SK-N-SH (cell line): ENCODE results near the gene NODAL. TPM values are rescaled to one million over a fixed set of nuclear protein-coding genes. Genes with fewer than 3 reads are reported as not detected.
A peak's percentile ranks its signal among the peaks of the same experiment; 100 is the strongest.

Experiments
- CTCF ChIA-PET: fragments of 300-600, 350-600 bp; formaldehyde crosslinking; extraction: SDS; loops from one replicate; lab custom pipeline; 2021; lab: Yijun Ruan, JAX
- POLR2A ChIA-PET: fragments of 350-600 bp; sonication (Branson Sonifier 250); formaldehyde crosslinking; extraction: SDS; loops from one replicate; lab custom pipeline; 2020; ENCODE audit warnings: antibody characterized with exemption, inconsistent platforms; lab: Yijun Ruan, JAX
- DNase-seq: peaks from one replicate; pipeline ENCODE4 v3.0.0; 2012
- H2AFZ ChIP-seq: fragments of 200-600 bp; sonication (generic); 2 replicates; pipeline ENCODE4 v1.8.1; 2016; ENCODE audit warnings: antibody characterized with exemption, mild to moderate bottlenecking, low read depth
- H3F3A ChIP-seq: fragments of 200-600 bp; sonication (generic); replicated peaks from 2 replicates; pipeline ENCODE3; 2016; ENCODE audit warnings: antibody characterized with exemption, mild to moderate bottlenecking; ENCODE audit not compliant: insufficient read depth
- H3K27ac ChIP-seq, 2 experiments: fragments of 200-500 bp in 1 of 2; fragments of 200-600 bp in 1 of 2; sonication (Bioruptor generic) in 1 of 2; sonication (generic), shearing (Covaris generic) in 1 of 2; 2 replicates each; pipeline versions ENCODE4 v1.5.1 to v1.6.1; 2014 to 2016; ENCODE audit warnings: low read depth in 2 of 2, inconsistent platforms in 1 of 2, low read length in 1 of 2, mild to moderate bottlenecking in 1 of 2, mixed read lengths in 1 of 2
- H3K27me3 ChIP-seq: fragments of 200-600 bp; sonication (generic), shearing (Covaris generic); 2 replicates; pipeline ENCODE4 v1.6.1; 2016; ENCODE audit warnings: mixed run types; ENCODE audit not compliant: insufficient read depth
- H3K36me3 ChIP-seq, 2 experiments: fragments of 200-500 bp in 1 of 2; fragments of 200-600 bp in 1 of 2; sonication (Bioruptor generic) in 1 of 2; sonication (generic) in 1 of 2; replicated peaks in 1 of 2; 2 replicates each; pipeline versions ENCODE3 to v1.5.1; 2014 to 2016; ENCODE audit warnings: low read length in 1 of 2, mild to moderate bottlenecking in 1 of 2; ENCODE audit not compliant: insufficient read depth in 2 of 2, control insufficient read depth in 1 of 2
- H3K4me1 ChIP-seq, 2 experiments: fragments of 200-500 bp in 1 of 2; fragments of 200-600 bp in 1 of 2; sonication (Bioruptor generic) in 1 of 2; sonication (generic), shearing (Covaris generic) in 1 of 2; 2 replicates each; pipeline versions ENCODE4 v1.5.1 to v1.6.1; 2014 to 2016; ENCODE audit warnings: low read depth in 1 of 2, low read length in 1 of 2, mixed run types in 1 of 2; ENCODE audit not compliant: insufficient read depth in 2 of 2, control insufficient read depth in 1 of 2
- H3K4me2 ChIP-seq: fragments of 200-600 bp; sonication (generic), shearing (Covaris generic); 2 replicates; pipeline ENCODE4 v1.6.1; 2017; ENCODE audit warnings: mixed run types
- H3K4me3 ChIP-seq, 2 experiments: fragments of 200-500 bp in 1 of 2; fragments of 200-600 bp in 1 of 2; sonication (Bioruptor generic) in 1 of 2; sonication (generic), shearing (Covaris generic) in 1 of 2; 2 replicates each; pipeline versions ENCODE4 v1.5.1 to v1.8.1; 2014 to 2016; ENCODE audit warnings: low read depth in 2 of 2, inconsistent platforms in 1 of 2, low read length in 1 of 2, mild to moderate bottlenecking in 1 of 2, mixed read lengths in 1 of 2, moderate library complexity in 1 of 2
- H3K79me2 ChIP-seq: fragments of 200-600 bp; sonication (generic); 2 replicates; pipeline ENCODE4 v1.8.1; 2017; ENCODE audit warnings: mild to moderate bottlenecking; ENCODE audit not compliant: insufficient read depth
- H3K9ac ChIP-seq: fragments of 200-600 bp; sonication (generic); 2 replicates; pipeline ENCODE4 v1.6.1; 2017; ENCODE audit warnings: mixed run types
- H3K9me2 ChIP-seq: fragments of 200-600 bp; sonication (generic); 2 replicates; pipeline ENCODE4 v1.6.1; 2017; ENCODE audit warnings: mixed run types
- H3K9me3 ChIP-seq: fragments of 200-600 bp; sonication (generic); 2 replicates; pipeline ENCODE4 v1.6.1; 2017; ENCODE audit warnings: mixed run types, mild to moderate bottlenecking, moderate library complexity
- H4K20me1 ChIP-seq: fragments of 200-600 bp; sonication (generic); 2 replicates; pipeline ENCODE4 v1.6.1; 2017; ENCODE audit warnings: mild to moderate bottlenecking, mixed run types; ENCODE audit not compliant: insufficient read depth
- EP300 ChIP-seq, 2 experiments: IDR thresholded peaks; 2 replicates each; pipeline versions ENCODE4 v1.4.0 to v1.6.1; 2012; ENCODE audit warnings: borderline replicate concordance in 1 of 2, low read depth in 1 of 2, low read length in 1 of 2
- EZH2phosphoT487 ChIP-seq: fragments of 200-600 bp; sonication (generic); IDR thresholded peaks from 2 replicates; pipeline ENCODE4 v1.6.1; 2017; ENCODE audit warnings: low read depth, mixed run types, mild to moderate bottlenecking, antibody characterized with exemption, moderate library complexity, borderline replicate concordance
- FOSL2 ChIP-seq: IDR thresholded peaks from 2 replicates; pipeline ENCODE4 v1.4.0; 2012; ENCODE audit warnings: low read depth, mild to moderate bottlenecking, moderate library complexity, borderline replicate concordance
- GABPA ChIP-seq: IDR thresholded peaks from 2 replicates; pipeline ENCODE4 v1.4.0; 2012; ENCODE audit warnings: low read depth, mild to moderate bottlenecking
- GATA2 ChIP-seq: sonication (generic); formaldehyde crosslinking; IDR thresholded peaks from 2 replicates; pipeline ENCODE4 v1.5.0; 2020; ENCODE audit warnings: mild to moderate bottlenecking, missing genetic modification reagents
- MXI1 ChIP-seq: IDR thresholded peaks from 2 replicates; pipeline ENCODE4 v1.6.1; 2012; ENCODE audit warnings: mild to moderate bottlenecking, low read depth, low read length, improper control_type of control experiment
- NFIC ChIP-seq: IDR thresholded peaks from 2 replicates; pipeline ENCODE4 v1.4.0; 2012; ENCODE audit warnings: borderline replicate concordance
- NRF1 ChIP-seq: IDR thresholded peaks from 2 replicates; pipeline ENCODE4 v1.6.1; 2012; ENCODE audit warnings: low read depth, mild to moderate bottlenecking, low read length
- RCOR1 ChIP-seq: fragments of 150-350 bp; IDR thresholded peaks from 2 replicates; pipeline ENCODE4 v1.6.1; 2017; ENCODE audit warnings: antibody characterized with exemption, low read length
- RXRA ChIP-seq: IDR thresholded peaks from 2 replicates; pipeline ENCODE4 v1.4.0; 2012; ENCODE audit warnings: low read depth, mild to moderate bottlenecking, borderline replicate concordance
- SIN3A ChIP-seq: IDR thresholded peaks from 2 replicates; pipeline ENCODE4 v1.6.1; 2012; ENCODE audit warnings: low read depth, mild to moderate bottlenecking, low read length, moderate library complexity, borderline replicate concordance
- SMC3 ChIP-seq: IDR thresholded peaks from 2 replicates; pipeline ENCODE4 v1.6.1; 2012; ENCODE audit warnings: low read depth, low read length, improper control_type of control experiment
- TEAD4 ChIP-seq: IDR thresholded peaks from 2 replicates; pipeline ENCODE4 v1.4.0; 2012; ENCODE audit warnings: mild to moderate bottlenecking, borderline replicate concordance; ENCODE audit not compliant: insufficient read depth
- WGBS: methylation state at CpG from one replicate; pipeline ENCODE4 v1.1.6; 2017; ENCODE audit warnings: low lambda C conversion rate; 5-methylcytosine and 5-hydroxymethylcytosine counted together
- polyA plus RNA-seq, 3 experiments: library from polyadenylated mRNA; depleted of rRNA; stranded (reverse); fragments of >200 nt; gene quantifications; 2 replicates each; pipeline ENCODE4 v1.2.3, GENCODE V29; 2012
- TF ChIP-seq, protein P1 (sequence below): fragments of 150-350 bp; IDR thresholded peaks from 2 replicates; pipeline ENCODE4 v1.6.1; 2017; ENCODE audit warnings: antibody characterized with exemption, low read length, low read depth, borderline replicate concordance
- TF ChIP-seq, protein P2 (sequence below): IDR thresholded peaks from 2 replicates; pipeline ENCODE4 v1.4.0; 2012; ENCODE audit warnings: low read depth, borderline replicate concordance
- TF ChIP-seq, protein P3 (sequence below): IDR thresholded peaks from 2 replicates; pipeline ENCODE4 v1.6.1; 2012; ENCODE audit warnings: mild to moderate bottlenecking, low read depth, low read length, moderate library complexity
- TF ChIP-seq, protein P4 (sequence below): IDR thresholded peaks from 2 replicates; pipeline ENCODE4 v1.4.0; 2012; ENCODE audit warnings: low read depth, borderline replicate concordance
- TF ChIP-seq, protein P5 (sequence below): IDR thresholded peaks from 2 replicates; pipeline ENCODE4; 2012

NODAL gene
- polyA plus RNA-seq (2012; rRNA removed), result not detected in 2 replicates
- not detected in 2 replicates for polyA plus RNA-seq (2012; cell fraction: cytosol; rRNA removed)
- polyA plus RNA-seq (2012; cell fraction: nucleus; rRNA removed), result not detected in 2 replicates

DNA sequence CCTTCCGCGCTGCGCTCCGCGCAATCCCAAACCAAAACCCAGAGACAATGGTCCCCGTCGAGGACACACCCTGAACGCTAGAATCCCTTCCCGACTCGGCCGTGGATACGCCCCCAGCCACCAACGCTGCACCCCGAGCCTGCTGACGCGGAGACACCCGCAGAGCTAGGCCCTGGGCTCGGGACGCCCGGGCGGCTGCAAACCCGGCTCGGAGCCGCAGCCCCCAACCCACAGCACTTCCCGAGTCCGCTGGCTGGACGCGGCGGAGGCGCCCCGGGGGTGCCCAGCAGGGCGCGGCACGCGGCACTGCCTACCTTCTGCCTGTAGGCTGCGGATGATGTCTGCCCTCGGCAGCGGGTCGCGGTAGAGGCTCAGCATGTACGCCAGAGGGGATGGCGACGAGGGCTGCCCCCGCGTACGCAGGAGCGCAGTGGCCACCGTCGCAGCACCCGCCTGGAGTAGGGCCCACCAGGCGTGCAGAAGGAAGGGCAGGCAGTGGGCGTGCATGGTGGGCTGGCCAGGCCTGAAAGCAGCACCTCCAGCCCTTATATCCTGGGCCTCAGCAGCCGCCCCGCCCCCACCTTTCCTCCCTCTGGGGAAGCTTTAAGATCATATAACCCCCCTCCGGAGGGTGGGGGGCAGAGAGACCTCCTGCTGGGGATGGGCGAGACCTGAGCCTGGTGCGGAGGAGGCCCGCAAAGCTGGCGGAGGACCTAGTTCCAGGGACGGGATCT is at the start of gene NODAL:
Gene NODAL, minus strand, starts transcription at position 521 of the 734 bp plus-strand sequence. Its CDS starts 14 bp downstream, at position 507.
- no peaks in the 10 kb centered on the region for H3K79me2 ChIP-seq
- no peak for TF ChIP-seq NFIC
- no peak for TF ChIP-seq EZH2phosphoT487
- TF ChIP-seq EP300 (IDR thresholded peaks at IDR 0.05; ENCODE audit: borderline replicate concordance in 1 of 2, low read depth in 1 of 2, low read length in 1 of 2), result no peak
- TF ChIP-seq RCOR1, result no peak
- no peak for TF ChIP-seq SIN3A
- TF ChIP-seq, protein P1, sequence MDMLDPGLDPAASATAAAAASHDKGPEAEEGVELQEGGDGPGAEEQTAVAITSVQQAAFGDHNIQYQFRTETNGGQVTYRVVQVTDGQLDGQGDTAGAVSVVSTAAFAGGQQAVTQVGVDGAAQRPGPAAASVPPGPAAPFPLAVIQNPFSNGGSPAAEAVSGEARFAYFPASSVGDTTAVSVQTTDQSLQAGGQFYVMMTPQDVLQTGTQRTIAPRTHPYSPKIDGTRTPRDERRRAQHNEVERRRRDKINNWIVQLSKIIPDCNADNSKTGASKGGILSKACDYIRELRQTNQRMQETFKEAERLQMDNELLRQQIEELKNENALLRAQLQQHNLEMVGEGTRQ, result no peak
- TF ChIP-seq GABPA, result no peak
- TF ChIP-seq, protein P2, sequence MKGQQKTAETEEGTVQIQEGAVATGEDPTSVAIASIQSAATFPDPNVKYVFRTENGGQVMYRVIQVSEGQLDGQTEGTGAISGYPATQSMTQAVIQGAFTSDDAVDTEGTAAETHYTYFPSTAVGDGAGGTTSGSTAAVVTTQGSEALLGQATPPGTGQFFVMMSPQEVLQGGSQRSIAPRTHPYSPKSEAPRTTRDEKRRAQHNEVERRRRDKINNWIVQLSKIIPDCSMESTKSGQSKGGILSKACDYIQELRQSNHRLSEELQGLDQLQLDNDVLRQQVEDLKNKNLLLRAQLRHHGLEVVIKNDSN, result no peak
- TF ChIP-seq FOSL2, result no peak
- TF ChIP-seq, protein P3, sequence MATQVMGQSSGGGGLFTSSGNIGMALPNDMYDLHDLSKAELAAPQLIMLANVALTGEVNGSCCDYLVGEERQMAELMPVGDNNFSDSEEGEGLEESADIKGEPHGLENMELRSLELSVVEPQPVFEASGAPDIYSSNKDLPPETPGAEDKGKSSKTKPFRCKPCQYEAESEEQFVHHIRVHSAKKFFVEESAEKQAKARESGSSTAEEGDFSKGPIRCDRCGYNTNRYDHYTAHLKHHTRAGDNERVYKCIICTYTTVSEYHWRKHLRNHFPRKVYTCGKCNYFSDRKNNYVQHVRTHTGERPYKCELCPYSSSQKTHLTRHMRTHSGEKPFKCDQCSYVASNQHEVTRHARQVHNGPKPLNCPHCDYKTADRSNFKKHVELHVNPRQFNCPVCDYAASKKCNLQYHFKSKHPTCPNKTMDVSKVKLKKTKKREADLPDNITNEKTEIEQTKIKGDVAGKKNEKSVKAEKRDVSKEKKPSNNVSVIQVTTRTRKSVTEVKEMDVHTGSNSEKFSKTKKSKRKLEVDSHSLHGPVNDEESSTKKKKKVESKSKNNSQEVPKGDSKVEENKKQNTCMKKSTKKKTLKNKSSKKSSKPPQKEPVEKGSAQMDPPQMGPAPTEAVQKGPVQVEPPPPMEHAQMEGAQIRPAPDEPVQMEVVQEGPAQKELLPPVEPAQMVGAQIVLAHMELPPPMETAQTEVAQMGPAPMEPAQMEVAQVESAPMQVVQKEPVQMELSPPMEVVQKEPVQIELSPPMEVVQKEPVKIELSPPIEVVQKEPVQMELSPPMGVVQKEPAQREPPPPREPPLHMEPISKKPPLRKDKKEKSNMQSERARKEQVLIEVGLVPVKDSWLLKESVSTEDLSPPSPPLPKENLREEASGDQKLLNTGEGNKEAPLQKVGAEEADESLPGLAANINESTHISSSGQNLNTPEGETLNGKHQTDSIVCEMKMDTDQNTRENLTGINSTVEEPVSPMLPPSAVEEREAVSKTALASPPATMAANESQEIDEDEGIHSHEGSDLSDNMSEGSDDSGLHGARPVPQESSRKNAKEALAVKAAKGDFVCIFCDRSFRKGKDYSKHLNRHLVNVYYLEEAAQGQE, result no peak
- no peak for TF ChIP-seq GATA2 (CRISPR knock-in tag)
- no peak for TF ChIP-seq MXI1
- no peak for TF ChIP-seq SMC3
- no peak for TF ChIP-seq RXRA
- TF ChIP-seq, protein P4, sequence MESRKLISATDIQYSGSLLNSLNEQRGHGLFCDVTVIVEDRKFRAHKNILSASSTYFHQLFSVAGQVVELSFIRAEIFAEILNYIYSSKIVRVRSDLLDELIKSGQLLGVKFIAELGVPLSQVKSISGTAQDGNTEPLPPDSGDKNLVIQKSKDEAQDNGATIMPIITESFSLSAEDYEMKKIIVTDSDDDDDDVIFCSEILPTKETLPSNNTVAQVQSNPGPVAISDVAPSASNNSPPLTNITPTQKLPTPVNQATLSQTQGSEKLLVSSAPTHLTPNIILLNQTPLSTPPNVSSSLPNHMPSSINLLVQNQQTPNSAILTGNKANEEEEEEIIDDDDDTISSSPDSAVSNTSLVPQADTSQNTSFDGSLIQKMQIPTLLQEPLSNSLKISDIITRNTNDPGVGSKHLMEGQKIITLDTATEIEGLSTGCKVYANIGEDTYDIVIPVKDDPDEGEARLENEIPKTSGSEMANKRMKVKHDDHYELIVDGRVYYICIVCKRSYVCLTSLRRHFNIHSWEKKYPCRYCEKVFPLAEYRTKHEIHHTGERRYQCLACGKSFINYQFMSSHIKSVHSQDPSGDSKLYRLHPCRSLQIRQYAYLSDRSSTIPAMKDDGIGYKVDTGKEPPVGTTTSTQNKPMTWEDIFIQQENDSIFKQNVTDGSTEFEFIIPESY, result no peak
- no peak for TF ChIP-seq TEAD4
- TF ChIP-seq, protein P5, sequence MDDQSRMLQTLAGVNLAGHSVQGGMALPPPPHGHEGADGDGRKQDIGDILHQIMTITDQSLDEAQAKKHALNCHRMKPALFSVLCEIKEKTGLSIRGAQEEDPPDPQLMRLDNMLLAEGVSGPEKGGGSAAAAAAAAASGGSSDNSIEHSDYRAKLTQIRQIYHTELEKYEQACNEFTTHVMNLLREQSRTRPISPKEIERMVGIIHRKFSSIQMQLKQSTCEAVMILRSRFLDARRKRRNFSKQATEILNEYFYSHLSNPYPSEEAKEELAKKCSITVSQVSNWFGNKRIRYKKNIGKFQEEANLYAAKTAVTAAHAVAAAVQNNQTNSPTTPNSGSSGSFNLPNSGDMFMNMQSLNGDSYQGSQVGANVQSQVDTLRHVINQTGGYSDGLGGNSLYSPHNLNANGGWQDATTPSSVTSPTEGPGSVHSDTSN, result no peak
- no peak for TF ChIP-seq NRF1
- H3K4me2 ChIP-seq, result peak within 1 kb of the TSS; percentile 41; the same call in 1 of the 2 replicates
- ChIA-PET POLR2A (no interaction called here), CTCF (interaction anchor here (0.9 to 2.7 kb wide), 3 partner anchors 7 to 20 kb away, joined by 3 to 9 read pairs (median 3); no protein-coding TSS in a partner anchor)
- H3K9me2 ChIP-seq, result no peaks in the 10 kb centered on the region
- H3K9me3 ChIP-seq, result no peaks in the 10 kb centered on the region
- peak; percentile 72 for DNase-seq
- peaks cover 0 to 9% of the 10 kb centered on the region in 2 experiments; a peak in 1 of 4 replicates for H3K4me1 ChIP-seq
- peak within 1 kb of the TSS in 1 of 2 experiments; percentile 19; a peak in 1 of 4 replicates for H3K4me3 ChIP-seq
- H3K27ac ChIP-seq, result no peak within 1 kb of the TSS
- H3K36me3 ChIP-seq, result no peaks in the 10 kb centered on the region
- peaks cover 33% of the 10 kb centered on the region for H3K27me3 ChIP-seq
- H4K20me1 ChIP-seq, result no peaks in the 10 kb centered on the region
- H3K9ac ChIP-seq, result no peak within 1 kb of the TSS
- no peaks in the 10 kb centered on the region for H3F3A ChIP-seq
- H2AFZ ChIP-seq, result no peak within 1 kb of the TSS
- 37% methylated on average over 26 of the region's 60 CpGs for WGBS
